Astrocyte (in vitro differentiated cells and primary cell): ENCODE results near the gene IL16.

Source experiments
- CTCF ChIP-seq: IDR thresholded peaks from 2 replicates; pipeline ENCODE4 v1.5.1; 2011; ENCODE audit warnings: low read depth, mild to moderate bottlenecking, inconsistent platforms, low read length, moderate library complexity; ENCODE audit not compliant: insufficient read depth
- EZH2 ChIP-seq: IDR thresholded peaks from 2 replicates; pipeline ENCODE4 v1.6.1; 2012; ENCODE audit warnings: mild to moderate bottlenecking, low read length, inconsistent platforms; ENCODE audit not compliant: insufficient read depth

- TF ChIP-seq CTCF (no peak), EZH2 (no peak)
Observed at GRCh38 chr15:81190922-81191507, 5.7 kb upstream of the IL16 start.
